K562 (cell line): ENCODE measurements around the gene BHLHE40. TPM values are rescaled to one million over a fixed set of nuclear protein-coding genes. Genes with fewer than 3 reads are reported as not detected.
A peak's percentile ranks its signal among the peaks of the same experiment; 100 is the strongest.

Experiments used
- E2F3 ChIP-seq: fragments of 250-450 bp; sonication (Bioruptor Pico); IDR thresholded peaks from 2 replicates; pipeline ENCODE4 v1.4.0; 2020; ENCODE audit warnings: mild to moderate bottlenecking
- HLTF ChIP-seq: fragments of 450-650 bp; IDR thresholded peaks from 2 replicates; pipeline ENCODE4 v1.6.1; 2016
- IFI16 ChIP-seq: fragments of 250-450 bp; sonication (Bioruptor Pico); IDR thresholded peaks from 2 replicates; pipeline ENCODE4 v2.1.2; 2022; ENCODE audit warnings: mild to moderate bottlenecking, inconsistent platforms
- MAFG ChIP-seq: fragments of 450-650 bp; conservative IDR thresholded peaks from 2 replicates; pipeline ENCODE4 v1.6.1; 2016; ENCODE audit warnings: missing genetic modification characterization, missing compliant biosample characterization
- MIER1 ChIP-seq: fragments of 450-650 bp; IDR thresholded peaks from 2 replicates; pipeline ENCODE4 v1.6.1; 2016; ENCODE audit warnings: antibody characterized with exemption, mild to moderate bottlenecking, low read depth
- NEUROD1 ChIP-seq: fragments of 150-350 bp; IDR thresholded peaks from 2 replicates; pipeline ENCODE4 v1.6.1; 2014; ENCODE audit warnings: borderline replicate concordance, low read length, low read depth; ENCODE audit not compliant: partially characterized antibody
- PHF20 ChIP-seq: fragments of 450-650 bp; IDR thresholded peaks from 2 replicates; pipeline ENCODE4 v1.6.1; 2018; ENCODE audit not compliant: partially characterized antibody
- PTBP1 ChIP-seq: fragments of 200-400 bp; formaldehyde crosslinking; IDR thresholded peaks from 2 replicates; pipeline ENCODE4 v1.6.1; 2017; ENCODE audit warnings: low read depth, low read length
- RNF2 ChIP-seq: sonication (generic); IDR thresholded peaks from 2 replicates; pipeline ENCODE4 v1.6.1; 2016
- SMC3 ChIP-seq: conservative IDR thresholded peaks from 2 replicates; pipeline ENCODE4 v1.6.1; 2011; ENCODE audit warnings: low read depth, low read length, improper control_type of control experiment; ENCODE audit not compliant: insufficient read depth
- SRF ChIP-seq, 2 experiments: fragments of 250-450, 450-650 bp in 1 of 2; sonication (Bioruptor Pico) in 1 of 2; sonication (generic) in 1 of 2; formaldehyde crosslinking; IDR thresholded peaks; 2 replicates each; pipeline versions ENCODE4 v1.5.0 to v1.5.1; 2020 to 2022; ENCODE audit warnings: mild to moderate bottlenecking in 1 of 2, missing genetic modification reagents in 1 of 2
- SUPT5H ChIP-seq: fragments of 450-650 bp; IDR thresholded peaks from 2 replicates; pipeline ENCODE4 v1.6.1; 2016
- TAF9B ChIP-seq: fragments of 450-650 bp; IDR thresholded peaks from 2 replicates; pipeline ENCODE4 v1.6.1; 2018; ENCODE audit warnings: mild to moderate bottlenecking; ENCODE audit not compliant: partially characterized antibody
- TOE1 ChIP-seq, 2 experiments: fragments of 450-650 bp in 1 of 2; sonication (generic) in 1 of 2; formaldehyde crosslinking in 1 of 2; IDR thresholded peaks; 2 replicates each; pipeline versions ENCODE4 v1.7.1 to v1.8.0; 2016 to 2022; ENCODE audit warnings: borderline replicate concordance in 2 of 2, mild to moderate bottlenecking in 2 of 2, antibody characterized with exemption in 1 of 2, inconsistent platforms in 1 of 2, low read depth in 1 of 2, missing genetic modification reagents in 1 of 2, moderate library complexity in 1 of 2
- ZBTB9 ChIP-seq: fragments of 450-650 bp; formaldehyde crosslinking; IDR thresholded peaks from 2 replicates; pipeline ENCODE4 v1.4.0; 2020; ENCODE audit warnings: mild to moderate bottlenecking, moderate library complexity
- ZFP1 ChIP-seq: fragments of 450-650 bp; formaldehyde crosslinking; IDR thresholded peaks from 2 replicates; pipeline ENCODE4 v1.4.0; 2020; ENCODE audit warnings: mild to moderate bottlenecking, mixed read lengths
- ZKSCAN8 ChIP-seq: fragments of 200-800 bp; sonication (Bioruptor generic); IDR thresholded peaks from 2 replicates; pipeline ENCODE4 v1.6.1; 2016; ENCODE audit warnings: missing genetic modification characterization, missing compliant biosample characterization
- ZNF280A ChIP-seq: fragments of 450-650 bp; IDR thresholded peaks from 2 replicates; pipeline ENCODE4 v1.6.1; 2018; ENCODE audit warnings: mild to moderate bottlenecking, low read depth; ENCODE audit not compliant: partially characterized antibody
- ZNF408 ChIP-seq: fragments of 250-450 bp; sonication (Bioruptor Pico); IDR thresholded peaks from 2 replicates; pipeline ENCODE4 v1.4.0; 2020; ENCODE audit warnings: low read depth, mild to moderate bottlenecking, moderate library complexity
- ZNF76 ChIP-seq: fragments of 250-450 bp; sonication (Bioruptor Pico); IDR thresholded peaks from 2 replicates; pipeline ENCODE4 v1.4.0; 2020; ENCODE audit warnings: mild to moderate bottlenecking, moderate library complexity, borderline replicate concordance
- ZNF79 ChIP-seq: fragments of 250-450 bp; sonication (Bioruptor Pico); IDR thresholded peaks from 2 replicates; pipeline ENCODE4 v1.4.0; 2020; ENCODE audit warnings: low read depth, mild to moderate bottlenecking, moderate library complexity
- polyA plus RNA-seq, 8 experiments: library from polyadenylated mRNA; depleted of rRNA in 4 of 8; stranded (reverse) in 5 of 8; unstranded in 3 of 8; fragments of >200 nt; fragmentation: Nextera tagmentation in 2 of 8; fragmentation: Illumina TruSeq in 1 of 8; extraction: Ambion mirVana in 2 of 8; extraction: Trizol in 1 of 8; gene quantifications; 2 replicates each; pipeline versions ENCODE4 v1.2.1 to v1.2.3, GENCODE V29; 2011 to 2014; ENCODE audit warnings: inconsistent platforms in 1 of 8, missing spikeins in 1 of 8
- total RNA-seq, 7 experiments: library from RNA; depleted of rRNA in 6 of 7; stranded (reverse); fragments of >200 nt in 6 of 7; fragmentation: Illumina TruSeq in 2 of 7; extraction: Trizol in 2 of 7; gene quantifications; 2 replicates each; pipeline versions ENCODE4 v1.2.1 to v1.2.3, GENCODE V29; 2011 to 2021; ENCODE audit warnings: low replicate concordance in 1 of 7
- TF ChIP-seq, protein P1 (sequence below): sonication (generic); formaldehyde crosslinking; IDR thresholded peaks from 2 replicates; pipeline ENCODE4 v1.8.0; 2022; ENCODE audit warnings: mild to moderate bottlenecking, low read depth, missing genetic modification reagents
- TF ChIP-seq, protein P2 (sequence below): sonication (generic); IDR thresholded peaks from 2 replicates; pipeline ENCODE4 v1.6.1; 2016

The BHLHE40 gene
- total and polyA plus RNA-seq, 9 of the 15 experiments (the other 6 are each of a cell fraction or from before 2014, with no cell fraction given): 12.0 to 83.9 (median 31.4) TPM

DNA sequence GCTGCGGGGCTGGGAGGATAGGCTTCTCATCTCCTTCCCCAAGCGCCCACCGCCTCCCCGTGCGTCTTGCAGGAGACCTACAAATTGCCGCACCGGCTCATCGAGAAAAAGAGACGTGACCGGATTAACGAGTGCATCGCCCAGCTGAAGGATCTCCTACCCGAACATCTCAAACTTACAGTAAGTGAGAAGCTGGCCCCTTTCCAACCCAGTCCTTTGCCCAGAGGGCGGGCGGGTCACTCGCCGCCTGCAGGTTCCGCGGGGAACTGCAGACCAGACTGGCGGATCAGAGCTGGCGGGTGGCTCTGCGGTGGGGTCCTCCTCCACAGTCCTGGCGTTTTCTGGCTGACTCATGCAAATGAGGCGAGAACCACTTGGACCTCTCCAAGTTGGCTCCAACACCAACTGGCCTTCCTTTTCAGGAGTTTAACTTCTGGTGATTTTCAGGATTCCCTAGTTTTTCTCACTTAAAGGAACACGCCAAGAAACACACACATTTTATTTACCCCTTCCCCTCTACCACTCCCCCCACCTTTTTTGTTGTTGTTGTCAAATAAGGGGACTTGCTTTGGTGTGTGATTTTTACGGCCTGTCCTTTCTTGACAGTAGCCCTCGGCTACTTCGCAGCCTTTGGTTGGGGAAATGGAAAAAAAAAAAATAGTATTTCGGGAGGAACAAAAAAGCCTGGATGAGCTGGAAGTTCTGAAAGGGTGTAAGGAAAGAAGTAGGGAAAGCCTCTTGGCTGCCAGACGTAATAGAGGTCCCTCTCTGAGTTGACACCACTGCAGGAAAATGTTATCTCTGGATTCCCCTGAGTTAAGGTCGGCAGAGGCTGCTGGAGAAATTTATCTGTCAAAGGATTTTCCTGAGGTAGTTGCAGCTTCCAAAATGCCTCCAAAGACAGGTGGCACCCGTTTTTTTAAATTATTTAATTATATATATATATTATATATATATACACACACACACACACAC is 1.3 kb downstream of the BHLHE40 start (continued):
- TF ChIP-seq TOE1 (IDR thresholded peaks at IDR 0.05; ENCODE audit: borderline replicate concordance) (no peak), TOE1 (CRISPR knock-in tag; IDR thresholded peaks at IDR 0.05; ENCODE audit: borderline replicate concordance, low read depth) (no peak), SUPT5H (peak; percentile 37; the same call in 1 of the 2 replicates), IFI16 (CRISPR knock-in tag) (no peak), ZNF76 (no peak), E2F3 (no peak; the same call in 1 of the 2 replicates), MIER1 (peak; percentile 33; the same call in 1 of the 2 replicates), PHF20 (no peak), ZNF408 (no peak), SRF (CRISPR knock-in tag; IDR thresholded peaks at IDR 0.05) (peak in 1 of 2 experiments; percentile 86; a peak in 2 of 4 replicates), ZKSCAN8 (CRISPR knock-in tag) (no peak), RNF2 (no peak), SMC3 (peak; percentile 77), NEUROD1 (peak; percentile 86), ZFP1 (CRISPR knock-in tag) (no peak), MAFG (peak; percentile 90), ZNF280A (no peak), TAF9B (no peak), HLTF (peak; percentile 75), ZNF79 (CRISPR knock-in tag) (no peak; the same call in 1 of the 2 replicates), PTBP1 (0 out of 2 replicates have a peak, but pooled peaks have one; percentile 39), ZBTB9 (CRISPR knock-in tag) (peak; percentile 59; the same call in 1 of the 2 replicates)
- TF ChIP-seq, protein P1, sequence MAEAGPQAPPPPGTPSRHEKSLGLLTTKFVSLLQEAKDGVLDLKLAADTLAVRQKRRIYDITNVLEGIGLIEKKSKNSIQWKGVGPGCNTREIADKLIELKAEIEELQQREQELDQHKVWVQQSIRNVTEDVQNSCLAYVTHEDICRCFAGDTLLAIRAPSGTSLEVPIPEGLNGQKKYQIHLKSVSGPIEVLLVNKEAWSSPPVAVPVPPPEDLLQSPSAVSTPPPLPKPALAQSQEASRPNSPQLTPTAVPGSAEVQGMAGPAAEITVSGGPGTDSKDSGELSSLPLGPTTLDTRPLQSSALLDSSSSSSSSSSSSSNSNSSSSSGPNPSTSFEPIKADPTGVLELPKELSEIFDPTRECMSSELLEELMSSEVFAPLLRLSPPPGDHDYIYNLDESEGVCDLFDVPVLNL (CRISPR knock-in tag): peak; percentile 61; the same call in 1 of the 2 replicates
- TF ChIP-seq, protein P2, sequence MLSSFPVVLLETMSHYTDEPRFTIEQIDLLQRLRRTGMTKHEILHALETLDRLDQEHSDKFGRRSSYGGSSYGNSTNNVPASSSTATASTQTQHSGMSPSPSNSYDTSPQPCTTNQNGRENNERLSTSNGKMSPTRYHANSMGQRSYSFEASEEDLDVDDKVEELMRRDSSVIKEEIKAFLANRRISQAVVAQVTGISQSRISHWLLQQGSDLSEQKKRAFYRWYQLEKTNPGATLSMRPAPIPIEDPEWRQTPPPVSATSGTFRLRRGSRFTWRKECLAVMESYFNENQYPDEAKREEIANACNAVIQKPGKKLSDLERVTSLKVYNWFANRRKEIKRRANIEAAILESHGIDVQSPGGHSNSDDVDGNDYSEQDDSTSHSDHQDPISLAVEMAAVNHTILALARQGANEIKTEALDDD: peak; percentile 85
